Measurements from ENCODE around the gene HDAC9. TPM values are rescaled to one million over a fixed set of nuclear protein-coding genes. Genes with fewer than 3 reads are reported as not detected.

Gene HDAC9
- total RNA-seq, 1 experiment from 2014 or later: 7.7 TPM

DNA sequence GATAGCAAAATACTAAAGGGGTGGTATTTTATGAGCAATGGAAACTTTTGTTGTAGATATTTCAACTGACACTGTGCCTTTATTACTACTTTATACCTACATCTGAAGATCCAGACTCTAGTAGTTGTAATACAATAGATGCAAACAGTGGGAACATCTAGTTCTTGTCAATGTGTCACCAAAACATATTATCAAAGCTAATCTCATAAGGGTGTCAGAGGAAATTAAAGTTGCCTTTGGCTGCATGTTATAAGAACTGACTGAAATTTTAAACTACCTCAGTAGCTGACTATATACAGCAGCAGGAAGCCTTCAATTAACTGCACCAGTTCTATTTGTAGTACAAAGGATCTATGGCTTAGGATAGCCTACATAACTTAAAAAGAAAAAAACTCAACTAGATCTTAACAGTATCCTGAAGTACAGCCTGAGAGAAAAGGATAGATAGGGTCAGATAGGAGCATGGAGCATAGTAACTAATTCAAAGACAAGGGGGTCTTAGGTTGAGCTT, 30.9 kb downstream of the HDAC9 start:
- no peak overlapping the region for H4K8ac ChIP-seq (replicated peaks; ENCODE audit: insufficient read length, low read depth, low read length)
- H3K79me2 ChIP-seq (ENCODE audit: insufficient read depth, low read length): no peaks in the 10 kb centered on the region
- H2BK120ac ChIP-seq (ENCODE audit: low read depth, low read length, poor library complexity, severe bottlenecking): no peak overlapping the region
- no peak overlapping the region for H2BK5ac ChIP-seq (ENCODE audit: insufficient read length, low read length)
- H2AK5ac ChIP-seq (ENCODE audit: insufficient read length, low read length): no peak overlapping the region
- no peak overlapping the region for H3T11ph ChIP-seq (ENCODE audit: low read length)
- H4K5ac ChIP-seq (ENCODE audit: insufficient read length, low read depth, low read length): no peak overlapping the region
- no peak overlapping the region for H3K23ac ChIP-seq (ENCODE audit: insufficient read length, low read depth, low read length)
- no peak overlapping the region for H4K91ac ChIP-seq (ENCODE audit: insufficient read length, low read depth, low read length)
- H3K27ac Mint-ChIP-seq: no peak overlapping the region
- no peaks in the 10 kb centered on the region for H3K23me2 ChIP-seq (ENCODE audit: insufficient read length, low read depth, low read length, poor library complexity, severe bottlenecking)
- no peak overlapping the region for H2BK20ac ChIP-seq (ENCODE audit: low read depth, low read length, poor library complexity, severe bottlenecking)
- no peaks in the 10 kb centered on the region for H4K20me1 ChIP-seq (ENCODE audit: control insufficient read depth, insufficient read depth, insufficient read length)
- no peak overlapping the region for H2AFZ ChIP-seq (ENCODE audit: low read length)
- no peak for DNase-seq
- no peak overlapping the region for H2BK15ac ChIP-seq (ENCODE audit: low read depth, low read length)
- no peak overlapping the region for H3K56ac ChIP-seq (ENCODE audit: insufficient read length, low read depth, low read length)
- H3K4me1 Mint-ChIP-seq: peaks cover 4 to 9% of the 10 kb centered on the region in 2 experiments; a peak in 3 of 4 replicates
- no peak overlapping the region for H3K27ac ChIP-seq (ENCODE audit: insufficient read length, low read depth, low read length)
- H3K14ac ChIP-seq (ENCODE audit: insufficient read depth, low read length): no peak overlapping the region
- no peak overlapping the region for H3K4me2 ChIP-seq (ENCODE audit: insufficient read depth, insufficient read length, low read length)
- H3K4ac ChIP-seq (ENCODE audit: low read depth, low read length): no peak overlapping the region
- H2BK12ac ChIP-seq (ENCODE audit: insufficient read length, low read depth, low read length): no peak overlapping the region
- H3K9ac ChIP-seq (ENCODE audit: extremely low read depth, insufficient read length, low read length): no peak overlapping the region
- H3K4me3 Mint-ChIP-seq: no peak overlapping the region
- no peaks in the 10 kb centered on the region for H3K79me1 ChIP-seq (ENCODE audit: insufficient read depth, low read depth, low read length, poor library complexity, severe bottlenecking)
- TF ChIP-seq, protein P1, sequence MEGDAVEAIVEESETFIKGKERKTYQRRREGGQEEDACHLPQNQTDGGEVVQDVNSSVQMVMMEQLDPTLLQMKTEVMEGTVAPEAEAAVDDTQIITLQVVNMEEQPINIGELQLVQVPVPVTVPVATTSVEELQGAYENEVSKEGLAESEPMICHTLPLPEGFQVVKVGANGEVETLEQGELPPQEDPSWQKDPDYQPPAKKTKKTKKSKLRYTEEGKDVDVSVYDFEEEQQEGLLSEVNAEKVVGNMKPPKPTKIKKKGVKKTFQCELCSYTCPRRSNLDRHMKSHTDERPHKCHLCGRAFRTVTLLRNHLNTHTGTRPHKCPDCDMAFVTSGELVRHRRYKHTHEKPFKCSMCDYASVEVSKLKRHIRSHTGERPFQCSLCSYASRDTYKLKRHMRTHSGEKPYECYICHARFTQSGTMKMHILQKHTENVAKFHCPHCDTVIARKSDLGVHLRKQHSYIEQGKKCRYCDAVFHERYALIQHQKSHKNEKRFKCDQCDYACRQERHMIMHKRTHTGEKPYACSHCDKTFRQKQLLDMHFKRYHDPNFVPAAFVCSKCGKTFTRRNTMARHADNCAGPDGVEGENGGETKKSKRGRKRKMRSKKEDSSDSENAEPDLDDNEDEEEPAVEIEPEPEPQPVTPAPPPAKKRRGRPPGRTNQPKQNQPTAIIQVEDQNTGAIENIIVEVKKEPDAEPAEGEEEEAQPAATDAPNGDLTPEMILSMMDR (conservative IDR thresholded peaks at IDR 0.05): no peak
- no peaks in the 10 kb centered on the region for H3K27me3 ChIP-seq (ENCODE audit: insufficient read depth, low read length)
- no peak overlapping the region for H3K18ac ChIP-seq (ENCODE audit: insufficient read length, low read depth, low read length)
- H3K4me1 ChIP-seq (ENCODE audit: insufficient read depth, low read length): no peaks in the 10 kb centered on the region
- H3K9me3 ChIP-seq (ENCODE audit: control insufficient read depth, low read depth, low read length): no peaks in the 10 kb centered on the region
- H3K36me3 Mint-ChIP-seq (ENCODE audit: insufficient read depth in 1 of 3, low read depth in 3 of 3): no peaks in the 10 kb centered on the region
- H3K9me3 Mint-ChIP-seq: no peaks in the 10 kb centered on the region
- no peaks in the 10 kb centered on the region for H3K27me3 Mint-ChIP-seq (ENCODE audit: low read depth)

Measured in H9 (cell line).